GM18511 (cell line): ENCODE measurements around the gene TRPC6.
"Not testable (repeated sequence)": the region's sequence is repeated elsewhere in the genome, so short reads cannot be mapped to it uniquely, and the experiment has no call there.

ENCODE experiments used
- ATAC-seq: cut with Tn5 transposase; IDR thresholded peaks from one replicate; pipeline ENCODE4 v1.9.1; 2021; ENCODE audit warnings: mild to moderate bottlenecking, moderate library complexity; ENCODE audit not compliant: unreplicated experiment

TRPC6 gene

GRCh38 chr11:101523193-101523592 is 60.6 kb downstream of the TRPC6 start:
- no peak for ATAC-seq

DNA sequence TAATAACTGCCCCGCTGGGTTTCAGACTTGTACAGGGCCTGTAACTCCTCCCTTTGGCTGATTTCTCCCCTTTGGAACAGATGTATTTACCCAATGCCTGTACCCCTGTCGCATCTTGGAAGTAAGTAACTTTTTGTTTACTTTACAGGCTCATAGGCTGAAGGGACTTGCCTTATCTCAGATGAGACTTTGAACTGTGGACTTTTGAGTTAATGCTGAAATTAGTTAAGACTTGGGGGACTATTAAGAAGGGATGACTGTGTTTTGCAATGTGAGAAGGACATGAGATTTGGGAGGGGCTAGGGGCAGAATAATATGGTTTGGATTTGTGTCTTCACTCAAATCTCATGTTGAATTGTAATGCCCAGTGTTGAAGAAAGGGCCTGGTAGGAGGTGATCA is 62.0 kb downstream of the TRPC6 start:
- no peak for ATAC-seq

- ATAC-seq: no peak
Measured at GRCh38 chr11:101516546-101516945, 67.3 kb downstream of the TRPC6 start.

- ATAC-seq: no peak
Measured at GRCh38 chr11:101511065-101511464, 72.7 kb downstream of the TRPC6 start.

DNA sequence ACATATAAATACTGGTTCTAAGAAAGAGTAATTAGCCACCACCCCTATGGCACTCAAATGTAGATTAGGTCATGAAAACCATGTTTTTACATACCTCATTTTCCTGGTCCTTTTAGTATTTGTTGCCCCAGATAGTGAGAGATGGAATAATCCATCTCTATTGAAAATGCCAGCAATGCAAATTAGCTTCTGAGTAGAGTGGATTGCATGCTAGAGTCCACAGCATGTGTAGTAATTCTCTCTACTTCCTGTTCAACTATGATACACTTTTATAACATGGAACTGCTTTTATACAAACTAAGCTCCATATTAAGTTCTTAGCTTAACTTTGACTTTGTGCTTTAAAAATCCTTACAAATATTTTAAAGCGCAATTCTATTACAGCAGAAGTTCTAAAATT is 73.2 kb downstream of the TRPC6 start:
- ATAC-seq: no peak

- no peak for ATAC-seq
Measured at GRCh38 chr11:101509922-101510321, 73.9 kb downstream of the TRPC6 start.

GRCh38 chr11:101508370-101508769 is 75.4 kb downstream of the TRPC6 start:
- no peak for ATAC-seq

- no peak for ATAC-seq
Measured at GRCh38 chr11:101498891-101499290, 84.9 kb downstream of the TRPC6 start.

GRCh38 chr11:101497291-101497690 is 86.5 kb downstream of the TRPC6 start:
- ATAC-seq: no peak

DNA sequence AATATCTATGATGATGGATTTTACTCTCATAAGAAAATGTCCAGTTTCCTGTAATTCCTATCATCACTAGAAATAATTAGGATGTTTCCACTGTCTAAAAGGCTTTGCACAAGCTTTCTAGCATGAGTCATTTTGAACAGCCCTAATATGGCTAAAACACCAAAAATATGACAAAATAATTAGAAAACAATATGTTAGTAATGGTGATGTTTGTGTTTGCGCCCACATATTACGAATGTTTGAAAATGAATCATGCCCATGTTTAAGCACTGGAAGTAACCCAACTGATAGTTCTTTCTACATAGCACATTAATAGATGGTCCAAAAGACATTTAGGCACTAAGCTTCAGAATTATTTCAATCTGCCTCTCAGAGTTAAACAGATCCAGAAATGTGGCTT is 96.0 kb downstream of the TRPC6 start:
- no peak for ATAC-seq

- no peak for ATAC-seq
Measured at GRCh38 chr11:101482556-101483124, 101.2 kb downstream of the TRPC6 start.

- ATAC-seq: no peak
Measured at GRCh38 chr11:101478587-101479369, 105.0 kb downstream of the TRPC6 start.

- ATAC-seq: no peak
Measured at GRCh38 chr11:101477926-101478325, 105.9 kb downstream of the TRPC6 start.

DNA sequence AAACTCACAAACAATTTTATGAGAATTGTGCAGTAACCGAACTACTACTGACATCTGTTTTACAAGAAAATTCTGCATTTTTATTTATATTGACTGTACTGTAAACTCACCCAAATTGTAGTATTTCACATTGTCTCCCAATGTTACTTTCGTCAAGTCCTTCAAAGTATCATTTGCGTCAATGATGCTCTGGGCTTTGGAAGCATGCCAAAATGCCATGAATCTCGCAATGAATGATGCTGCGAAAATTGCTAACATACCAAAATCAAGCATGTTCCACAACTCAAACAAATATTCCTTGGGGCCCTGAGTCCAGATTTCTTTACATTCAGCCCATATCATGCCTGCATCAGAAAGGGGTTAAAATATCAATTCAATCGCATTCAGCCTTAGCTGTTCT is 107.6 kb downstream of the TRPC6 start:
- no peak for ATAC-seq

- no peak for ATAC-seq
Measured at GRCh38 chr11:101475699-101476098, 108.1 kb downstream of the TRPC6 start.

GRCh38 chr11:101474666-101475065 is 109.1 kb downstream of the TRPC6 start:
- ATAC-seq: no peak

DNA sequence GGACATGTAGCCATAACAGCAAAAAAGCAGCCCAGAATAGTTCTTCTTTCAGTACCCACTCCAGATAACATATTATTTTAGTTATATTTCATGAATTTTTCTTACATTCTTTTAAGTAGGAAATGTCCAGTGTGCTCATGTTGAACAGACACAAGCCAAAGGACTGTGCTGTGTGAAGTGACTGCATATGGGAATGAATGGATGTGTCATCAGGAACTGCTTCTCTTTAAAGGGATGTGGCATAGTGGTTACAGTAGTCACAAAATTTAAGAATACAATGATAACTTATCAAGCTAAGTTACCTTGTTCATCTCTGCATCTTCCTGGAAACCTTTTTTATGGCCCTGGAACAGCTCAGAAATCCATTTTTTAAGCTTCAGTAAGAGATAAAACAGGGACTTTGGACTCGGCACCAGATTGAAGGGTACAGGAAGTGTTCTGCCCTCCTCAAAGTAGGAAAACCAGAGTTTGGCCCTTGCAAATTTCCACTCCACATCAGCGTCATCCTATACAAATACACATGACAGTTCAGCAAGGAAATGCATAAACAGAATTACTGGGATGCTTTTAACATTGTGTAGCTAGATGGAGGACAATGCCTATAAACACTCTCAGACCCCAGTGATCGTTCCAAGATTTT is 112.8 kb downstream of the TRPC6 start:
- no peak for ATAC-seq

GRCh38 chr11:101470419-101470818 is 113.4 kb downstream of the TRPC6 start:
- no peak for ATAC-seq

GRCh38 chr11:101466352-101466751 is 117.5 kb downstream of the TRPC6 start:
- no peak for ATAC-seq

- not testable (repeated sequence) for ATAC-seq
Measured at GRCh38 chr11:101464388-101464787, 119.4 kb downstream of the TRPC6 start.

DNA sequence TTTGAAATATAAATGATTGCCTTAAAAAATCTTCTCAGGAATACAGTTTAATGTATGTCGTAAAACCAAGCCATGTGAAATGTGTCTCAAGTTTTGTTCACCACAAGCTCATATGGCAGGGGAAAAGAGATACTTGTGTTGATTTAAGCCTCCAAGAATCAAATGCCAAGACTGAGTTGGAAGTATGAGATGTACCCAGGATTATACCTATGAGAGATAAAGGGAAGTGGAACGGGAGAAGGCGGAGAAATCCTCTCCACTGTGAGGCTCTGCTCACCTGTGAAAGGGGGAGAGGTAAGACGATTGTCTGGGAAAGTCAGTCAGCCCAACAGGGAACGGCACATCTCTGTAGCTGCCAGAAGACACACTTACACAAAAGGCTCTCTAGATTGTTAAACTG is 124.8 kb downstream of the TRPC6 start:
- ATAC-seq: no peak

GRCh38 chr11:101458161-101458560 is 125.6 kb downstream of the TRPC6 start:
- ATAC-seq: no peak
